BE2C (cell line): ENCODE results near the gene ADTRP.

Experiments used
- DNase-seq: peaks from one replicate; pipeline ENCODE4 v3.0.0-alpha.2; 2020
- H3K27me3 ChIP-seq: fragments of 250-450 bp; sonication (Bioruptor Pico); 2 replicates; pipeline ENCODE4 v1.5.1; 2020; ENCODE audit warnings: mild to moderate bottlenecking
- H3K36me3 ChIP-seq: fragments of 250-450 bp; sonication (Bioruptor Pico); 2 replicates; pipeline ENCODE4 v1.5.1; 2020; ENCODE audit warnings: mild to moderate bottlenecking
- H3K4me1 ChIP-seq: fragments of 250-450 bp; sonication (Bioruptor Pico); 2 replicates; pipeline ENCODE4 v1.5.1; 2020
- H3K4me3 ChIP-seq: 2 replicates; pipeline ENCODE4 v1.5.1; 2011; ENCODE audit warnings: low read depth, low read length
- H3K9me3 ChIP-seq: fragments of 250-450 bp; sonication (Bioruptor Pico); 2 replicates; pipeline ENCODE4 v1.5.1; 2020
- TF ChIP-seq, protein P1 (sequence below): IDR thresholded peaks from 2 replicates; pipeline ENCODE4 v1.5.1; 2012; ENCODE audit warnings: mild to moderate bottlenecking, low read depth, low read length

Gene ADTRP

DNA sequence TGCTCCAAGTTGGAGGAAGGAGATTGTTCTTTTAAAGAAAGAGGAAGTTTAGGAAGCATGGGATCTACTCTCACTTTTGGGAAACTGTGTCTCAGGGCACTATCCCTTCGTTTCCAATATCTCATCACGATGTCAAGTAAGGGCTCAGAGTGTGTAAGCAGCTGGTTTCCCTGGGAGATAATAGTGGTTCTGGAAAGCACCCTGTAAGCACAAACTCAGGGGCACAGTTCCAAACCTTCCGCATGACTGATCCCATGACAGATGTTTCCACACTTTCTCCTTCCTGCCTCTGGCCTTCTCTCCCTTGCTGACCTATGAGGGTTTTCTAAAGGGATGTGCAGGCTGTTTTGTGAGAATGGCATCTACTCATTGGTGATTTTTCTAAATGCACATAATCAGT lies 33.9 kb downstream of the ADTRP start:
- Histone ChIP-seq H3K4me3 (no peak overlapping the region), H3K9me3 (no peaks in the 10 kb centered on the region), H3K4me1 (no peaks in the 10 kb centered on the region), H3K36me3 (no peaks in the 10 kb centered on the region), H3K27me3 (peaks cover 7% of the 10 kb centered on the region)
- TF ChIP-seq, protein P1, sequence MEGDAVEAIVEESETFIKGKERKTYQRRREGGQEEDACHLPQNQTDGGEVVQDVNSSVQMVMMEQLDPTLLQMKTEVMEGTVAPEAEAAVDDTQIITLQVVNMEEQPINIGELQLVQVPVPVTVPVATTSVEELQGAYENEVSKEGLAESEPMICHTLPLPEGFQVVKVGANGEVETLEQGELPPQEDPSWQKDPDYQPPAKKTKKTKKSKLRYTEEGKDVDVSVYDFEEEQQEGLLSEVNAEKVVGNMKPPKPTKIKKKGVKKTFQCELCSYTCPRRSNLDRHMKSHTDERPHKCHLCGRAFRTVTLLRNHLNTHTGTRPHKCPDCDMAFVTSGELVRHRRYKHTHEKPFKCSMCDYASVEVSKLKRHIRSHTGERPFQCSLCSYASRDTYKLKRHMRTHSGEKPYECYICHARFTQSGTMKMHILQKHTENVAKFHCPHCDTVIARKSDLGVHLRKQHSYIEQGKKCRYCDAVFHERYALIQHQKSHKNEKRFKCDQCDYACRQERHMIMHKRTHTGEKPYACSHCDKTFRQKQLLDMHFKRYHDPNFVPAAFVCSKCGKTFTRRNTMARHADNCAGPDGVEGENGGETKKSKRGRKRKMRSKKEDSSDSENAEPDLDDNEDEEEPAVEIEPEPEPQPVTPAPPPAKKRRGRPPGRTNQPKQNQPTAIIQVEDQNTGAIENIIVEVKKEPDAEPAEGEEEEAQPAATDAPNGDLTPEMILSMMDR, result no peak
- DNase-seq, result no peak

DNA sequence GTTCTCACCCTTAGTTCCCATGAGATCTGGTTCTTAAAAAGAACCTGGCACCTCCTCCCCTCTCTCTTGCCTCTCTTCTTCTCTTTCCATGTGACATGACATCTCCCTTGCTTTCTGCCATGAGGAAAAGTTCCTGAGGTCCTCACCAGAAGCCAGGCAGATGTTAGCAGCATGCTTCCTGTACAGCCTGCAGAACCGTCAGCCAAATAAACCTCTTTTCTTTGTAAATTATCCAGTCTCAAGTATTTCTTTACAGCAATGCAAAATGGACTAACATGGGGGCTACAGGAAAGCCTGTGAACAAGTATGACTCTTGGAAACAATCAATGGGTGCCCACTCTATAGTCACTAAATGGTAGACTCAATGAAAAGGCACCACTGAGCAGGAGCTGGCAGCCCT lies 34.5 kb downstream of the ADTRP start:
- H3K9me3 ChIP-seq, result no peaks in the 10 kb centered on the region
- peaks cover 13% of the 10 kb centered on the region for H3K27me3 ChIP-seq
- no peaks in the 10 kb centered on the region for H3K36me3 ChIP-seq
- TF ChIP-seq, protein P1, result no peak
- no peaks in the 10 kb centered on the region for H3K4me1 ChIP-seq
- no peak overlapping the region for H3K4me3 ChIP-seq
- no peak for DNase-seq

GRCh38 chr6:11740875-11741274 lies 37.7 kb downstream of the ADTRP start:
- peaks cover 15% of the 10 kb centered on the region for H3K27me3 ChIP-seq
- no peaks in the 10 kb centered on the region for H3K4me1 ChIP-seq
- TF ChIP-seq, protein P1, result no peak

GRCh38 chr6:11738661-11739375 lies 39.8 kb downstream of the ADTRP start:
- peaks cover 15% of the 10 kb centered on the region for H3K27me3 ChIP-seq
- H3K36me3 ChIP-seq, result no peaks in the 10 kb centered on the region
- no peaks in the 10 kb centered on the region for H3K9me3 ChIP-seq
- no peak overlapping the region for H3K4me3 ChIP-seq
- DNase-seq, result no peak
- TF ChIP-seq, protein P1, result no peak
- H3K4me1 ChIP-seq, result no peaks in the 10 kb centered on the region

More at GRCh38 chr6:11740875-11741274, 37.7 kb downstream of the ADTRP start:
- H3K36me3 ChIP-seq, result no peaks in the 10 kb centered on the region
- no peaks in the 10 kb centered on the region for H3K9me3 ChIP-seq
- H3K4me3 ChIP-seq, result no peak overlapping the region
- DNase-seq, result no peak

DNA sequence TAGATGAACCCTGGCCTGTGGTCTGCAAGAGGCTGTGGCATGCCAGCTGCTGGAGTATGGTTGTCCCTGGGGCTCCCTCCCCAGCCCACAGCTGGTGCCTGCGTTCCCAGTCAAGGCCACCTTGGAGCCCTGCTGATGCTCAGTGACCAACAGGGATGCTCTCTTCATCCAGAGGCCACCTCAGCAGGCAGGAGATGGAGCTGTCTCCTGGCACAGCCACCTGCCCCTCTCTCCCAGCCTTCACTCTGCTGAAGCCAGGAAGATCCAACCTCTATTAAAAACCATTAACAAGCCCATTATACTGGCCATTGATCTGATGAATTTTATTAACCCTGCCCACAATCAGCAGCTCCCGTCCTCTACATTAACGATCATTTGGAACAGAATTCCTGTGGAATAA lies 40.4 kb downstream of the ADTRP start:
- H3K36me3 ChIP-seq, result no peaks in the 10 kb centered on the region
- no peak for DNase-seq
- TF ChIP-seq, protein P1, result no peak

GRCh38 chr6:11736601-11737000 lies 42.0 kb downstream of the ADTRP start:
- DNase-seq, result no peak
- TF ChIP-seq, protein P1, result no peak
- H3K4me1 ChIP-seq, result no peaks in the 10 kb centered on the region
- H3K4me3 ChIP-seq, result no peak overlapping the region
- H3K9me3 ChIP-seq, result no peaks in the 10 kb centered on the region
- no peaks in the 10 kb centered on the region for H3K36me3 ChIP-seq
- peaks cover 15% of the 10 kb centered on the region for H3K27me3 ChIP-seq

More for the DNA sequence above, 40.4 kb downstream of the ADTRP start:
- Histone ChIP-seq H3K27me3 (peaks cover 15% of the 10 kb centered on the region), H3K4me1 (no peaks in the 10 kb centered on the region), H3K4me3 (no peak overlapping the region), H3K9me3 (no peaks in the 10 kb centered on the region)
